ENCODE measurements around the gene SLC36A3.

SLC36A3 gene

GRCh38 chr5:151251621-151252020 lies 51.9 kb downstream of the SLC36A3 start:
- Histone ChIP-seq H2BK12ac (ENCODE audit: low read length) (no peak overlapping the region), H4K8ac (ENCODE audit: low read depth, low read length) (no peak overlapping the region), H3K79me2 (ENCODE audit: control insufficient read depth, insufficient read depth, low read length, poor library complexity) (peaks cover 3% of the 10 kb centered on the region), H3K27ac (ENCODE audit: low read depth, low read length) (no peak overlapping the region), H3K4me2 (ENCODE audit: low read length) (no peak overlapping the region), H3K18ac (ENCODE audit: low read length) (no peak overlapping the region), H3K27me3 (ENCODE audit: insufficient read depth, low read length) (no peaks in the 10 kb centered on the region), H3K4me3 (ENCODE audit: low read depth, low read length) (no peak overlapping the region), H2BK5ac (ENCODE audit: low read depth, low read length, poor library complexity) (no peak overlapping the region), H3K9me3 (ENCODE audit: insufficient read depth, low read depth, low read length) (no peaks in the 10 kb centered on the region), H2BK120ac (ENCODE audit: insufficient read depth, low read length, poor library complexity) (no peak overlapping the region), H3K23ac (ENCODE audit: low read length) (no peak overlapping the region), H2AK5ac (ENCODE audit: low read length) (no peak overlapping the region), H2AFZ (ENCODE audit: insufficient read depth, low read length, poor library complexity) (no peak overlapping the region), H3K4ac (ENCODE audit: low read depth, low read length) (no peak overlapping the region), H3K4me1 (ENCODE audit: control insufficient read depth in 1 of 2, insufficient read depth in 2 of 2, low read length in 2 of 2) (peaks cover 4 to 5% of the 10 kb centered on the region in 2 experiments), H4K91ac (ENCODE audit: low read depth, low read length) (no peak overlapping the region), H3K9ac (ENCODE audit: low read length) (no peak overlapping the region), H4K12ac (ENCODE audit: low read depth, low read length) (no peak overlapping the region), H3K14ac (ENCODE audit: low read length) (no peak overlapping the region), H3K79me1 (ENCODE audit: low read length) (peaks cover 7% of the 10 kb centered on the region), H3K36me3 (ENCODE audit: control insufficient read depth in 1 of 2, insufficient read depth in 2 of 2, low read length in 2 of 2) (no peaks in the 10 kb centered on the region)
- DNase-seq = no peak
- no CpG with 5 or more reads among the region's 4 CpGs for WGBS (ENCODE audit: extremely low coverage, insufficient coverage, insufficient read length)

- H3K18ac ChIP-seq (ENCODE audit: low read length) = no peak overlapping the region
- H3K4me1 ChIP-seq (ENCODE audit: control insufficient read depth in 1 of 2, insufficient read depth in 2 of 2, low read length in 2 of 2) = peaks cover 4 to 5% of the 10 kb centered on the region in 2 experiments
- H2BK12ac ChIP-seq (ENCODE audit: low read length) = no peak overlapping the region
- no peaks in the 10 kb centered on the region for H3K27me3 ChIP-seq (ENCODE audit: insufficient read depth, low read length)
- H2BK120ac ChIP-seq (ENCODE audit: insufficient read depth, low read length, poor library complexity) = no peak overlapping the region
- no peaks in the 10 kb centered on the region for H3K36me3 ChIP-seq (ENCODE audit: control insufficient read depth in 1 of 2, insufficient read depth in 2 of 2, low read length in 2 of 2)
- no peak overlapping the region for H3K23ac ChIP-seq (ENCODE audit: low read length)
- no peaks in the 10 kb centered on the region for H3K9me3 ChIP-seq (ENCODE audit: insufficient read depth, low read depth, low read length)
- H2AK5ac ChIP-seq (ENCODE audit: low read length) = no peak overlapping the region
- H2AFZ ChIP-seq (ENCODE audit: insufficient read depth, low read length, poor library complexity) = no peak overlapping the region
- H4K12ac ChIP-seq (ENCODE audit: low read depth, low read length) = no peak overlapping the region
- H3K4me3 ChIP-seq (ENCODE audit: low read depth, low read length) = no peak overlapping the region
- H3K4ac ChIP-seq (ENCODE audit: low read depth, low read length) = no peak overlapping the region
- H4K8ac ChIP-seq (ENCODE audit: low read depth, low read length) = no peak overlapping the region
- H3K4me2 ChIP-seq (ENCODE audit: low read length) = no peak overlapping the region
- H3K9ac ChIP-seq (ENCODE audit: low read length) = no peak overlapping the region
- H3K27ac ChIP-seq (ENCODE audit: low read depth, low read length) = no peak overlapping the region
- H3K79me1 ChIP-seq (ENCODE audit: low read length) = peaks cover 7% of the 10 kb centered on the region
- peaks cover 3% of the 10 kb centered on the region for H3K79me2 ChIP-seq (ENCODE audit: control insufficient read depth, insufficient read depth, low read length, poor library complexity)
- H3K14ac ChIP-seq (ENCODE audit: low read length) = no peak overlapping the region
- WGBS (ENCODE audit: extremely low coverage, insufficient coverage, insufficient read length) = no CpG with 5 or more reads among the region's 5 CpGs
- H4K91ac ChIP-seq (ENCODE audit: low read depth, low read length) = no peak overlapping the region
- H2BK5ac ChIP-seq (ENCODE audit: low read depth, low read length, poor library complexity) = no peak overlapping the region
- no peak for DNase-seq
Observed at GRCh38 chr5:151251001-151251551, 52.5 kb downstream of the SLC36A3 start.

GRCh38 chr5:151250346-151251000 lies 53.1 kb downstream of the SLC36A3 start:
- H3K79me1 ChIP-seq (ENCODE audit: low read length) = peaks cover 7% of the 10 kb centered on the region
- DNase-seq = no peak
- H3K4me2 ChIP-seq (ENCODE audit: low read length) = no peak overlapping the region
- no peaks in the 10 kb centered on the region for H3K36me3 ChIP-seq (ENCODE audit: control insufficient read depth in 1 of 2, insufficient read depth in 2 of 2, low read length in 2 of 2)
- H2AFZ ChIP-seq (ENCODE audit: insufficient read depth, low read length, poor library complexity) = no peak overlapping the region
- peaks cover 3% of the 10 kb centered on the region for H3K79me2 ChIP-seq (ENCODE audit: control insufficient read depth, insufficient read depth, low read length, poor library complexity)
- H3K23ac ChIP-seq (ENCODE audit: low read length) = no peak overlapping the region
- no peak overlapping the region for H4K12ac ChIP-seq (ENCODE audit: low read depth, low read length)
- H3K18ac ChIP-seq (ENCODE audit: low read length) = no peak overlapping the region
- H2AK5ac ChIP-seq (ENCODE audit: low read length) = no peak overlapping the region
- H3K4me1 ChIP-seq (ENCODE audit: control insufficient read depth in 1 of 2, insufficient read depth in 2 of 2, low read length in 2 of 2) = peaks cover 4 to 5% of the 10 kb centered on the region in 2 experiments
- no CpG with 5 or more reads among the region's 10 CpGs for WGBS (ENCODE audit: extremely low coverage, insufficient coverage, insufficient read length)
- H2BK120ac ChIP-seq (ENCODE audit: insufficient read depth, low read length, poor library complexity) = no peak overlapping the region
- no peak overlapping the region for H3K4ac ChIP-seq (ENCODE audit: low read depth, low read length)
- H2BK5ac ChIP-seq (ENCODE audit: low read depth, low read length, poor library complexity) = no peak overlapping the region
- H4K91ac ChIP-seq (ENCODE audit: low read depth, low read length) = no peak overlapping the region
- no peak overlapping the region for H3K9ac ChIP-seq (ENCODE audit: low read length)
- no peak overlapping the region for H3K4me3 ChIP-seq (ENCODE audit: low read depth, low read length)
- no peaks in the 10 kb centered on the region for H3K27me3 ChIP-seq (ENCODE audit: insufficient read depth, low read length)
- no peak overlapping the region for H2BK12ac ChIP-seq (ENCODE audit: low read length)
- H3K9me3 ChIP-seq (ENCODE audit: insufficient read depth, low read depth, low read length) = no peaks in the 10 kb centered on the region
- H3K14ac ChIP-seq (ENCODE audit: low read length) = no peak overlapping the region
- no peak overlapping the region for H3K27ac ChIP-seq (ENCODE audit: low read depth, low read length)
- no peak overlapping the region for H4K8ac ChIP-seq (ENCODE audit: low read depth, low read length)

GRCh38 chr5:151249281-151249680 lies 54.3 kb downstream of the SLC36A3 start:
- WGBS (ENCODE audit: extremely low coverage, insufficient coverage, insufficient read length) = no CpG with 5 or more reads among the region's 5 CpGs
- no peak overlapping the region for H3K4me2 ChIP-seq (ENCODE audit: low read length)

More at GRCh38 chr5:151249281-151249680, 54.3 kb downstream of the SLC36A3 start:
- no peaks in the 10 kb centered on the region for H3K36me3 ChIP-seq (ENCODE audit: control insufficient read depth in 1 of 2, insufficient read depth in 2 of 2, low read length in 2 of 2)
- H2BK5ac ChIP-seq (ENCODE audit: low read depth, low read length, poor library complexity) = no peak overlapping the region
- no peak overlapping the region for H3K18ac ChIP-seq (ENCODE audit: low read length)
- H3K4me3 ChIP-seq (ENCODE audit: low read depth, low read length) = no peak overlapping the region
- H3K4ac ChIP-seq (ENCODE audit: low read depth, low read length) = no peak overlapping the region
- H2AFZ ChIP-seq (ENCODE audit: insufficient read depth, low read length, poor library complexity) = no peak overlapping the region
- peaks cover 7% of the 10 kb centered on the region for H3K79me1 ChIP-seq (ENCODE audit: low read length)
- H3K27me3 ChIP-seq (ENCODE audit: insufficient read depth, low read length) = no peaks in the 10 kb centered on the region
- H3K79me2 ChIP-seq (ENCODE audit: control insufficient read depth, insufficient read depth, low read length, poor library complexity) = peaks cover 3% of the 10 kb centered on the region
- H3K27ac ChIP-seq (ENCODE audit: low read depth, low read length) = no peak overlapping the region
- H4K8ac ChIP-seq (ENCODE audit: low read depth, low read length) = no peak overlapping the region
- H3K4me1 ChIP-seq (ENCODE audit: control insufficient read depth in 1 of 2, insufficient read depth in 2 of 2, low read length in 2 of 2) = peaks cover 4 to 5% of the 10 kb centered on the region in 2 experiments
- no peak overlapping the region for H3K9ac ChIP-seq (ENCODE audit: low read length)
- H3K23ac ChIP-seq (ENCODE audit: low read length) = no peak overlapping the region
- no peak overlapping the region for H2AK5ac ChIP-seq (ENCODE audit: low read length)
- DNase-seq = no peak
- H2BK120ac ChIP-seq (ENCODE audit: insufficient read depth, low read length, poor library complexity) = no peak overlapping the region
- no peak overlapping the region for H3K14ac ChIP-seq (ENCODE audit: low read length)
- no peak overlapping the region for H2BK12ac ChIP-seq (ENCODE audit: low read length)
- H3K9me3 ChIP-seq (ENCODE audit: insufficient read depth, low read depth, low read length) = no peaks in the 10 kb centered on the region
- H4K12ac ChIP-seq (ENCODE audit: low read depth, low read length) = no peak overlapping the region
- no peak overlapping the region for H4K91ac ChIP-seq (ENCODE audit: low read depth, low read length)
